NCI-H187 (cell line): Measurements from ENCODE around the gene NEDD4L.

Experiments used
- DNase-seq, 2 experiments: peaks; one replicate each; lab custom pipeline; 2025; lab: John Stamatoyannopoulos, UW

NEDD4L gene

GRCh38 chr18:58118536-58118935 is 74.5 kb downstream of the NEDD4L start:
- no peak for DNase-seq

GRCh38 chr18:58119819-58120218 is 75.8 kb downstream of the NEDD4L start:
- no peak for DNase-seq

- no peak for DNase-seq
Observed at GRCh38 chr18:58124475-58124874, 80.4 kb downstream of the NEDD4L start.

GRCh38 chr18:58125183-58125582 is 81.2 kb downstream of the NEDD4L start:
- DNase-seq = no peak

DNA sequence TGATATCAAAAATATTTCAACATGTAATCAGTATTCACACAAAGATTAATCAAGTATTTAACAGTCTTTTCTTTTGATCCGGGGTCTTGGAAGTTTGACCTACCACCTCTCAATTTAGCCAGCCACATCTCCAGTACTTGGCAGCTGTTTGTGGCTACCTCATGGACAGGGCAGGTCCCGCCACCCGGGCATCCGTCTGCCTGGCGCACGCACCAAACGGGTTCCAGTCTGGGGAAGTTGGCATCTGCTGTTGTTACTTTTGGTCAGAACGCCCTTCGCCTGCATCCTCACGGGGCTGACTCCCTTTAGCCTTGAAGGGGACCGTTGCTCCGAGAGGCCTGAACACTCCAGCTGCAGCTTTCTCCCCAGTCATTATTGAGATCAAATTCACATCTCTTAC is 81.7 kb downstream of the NEDD4L start:
- DNase-seq = no peak

- DNase-seq = peak; percentile 38 to 61
Observed at GRCh38 chr18:58128381-58129374, 84.7 kb downstream of the NEDD4L start.

DNA sequence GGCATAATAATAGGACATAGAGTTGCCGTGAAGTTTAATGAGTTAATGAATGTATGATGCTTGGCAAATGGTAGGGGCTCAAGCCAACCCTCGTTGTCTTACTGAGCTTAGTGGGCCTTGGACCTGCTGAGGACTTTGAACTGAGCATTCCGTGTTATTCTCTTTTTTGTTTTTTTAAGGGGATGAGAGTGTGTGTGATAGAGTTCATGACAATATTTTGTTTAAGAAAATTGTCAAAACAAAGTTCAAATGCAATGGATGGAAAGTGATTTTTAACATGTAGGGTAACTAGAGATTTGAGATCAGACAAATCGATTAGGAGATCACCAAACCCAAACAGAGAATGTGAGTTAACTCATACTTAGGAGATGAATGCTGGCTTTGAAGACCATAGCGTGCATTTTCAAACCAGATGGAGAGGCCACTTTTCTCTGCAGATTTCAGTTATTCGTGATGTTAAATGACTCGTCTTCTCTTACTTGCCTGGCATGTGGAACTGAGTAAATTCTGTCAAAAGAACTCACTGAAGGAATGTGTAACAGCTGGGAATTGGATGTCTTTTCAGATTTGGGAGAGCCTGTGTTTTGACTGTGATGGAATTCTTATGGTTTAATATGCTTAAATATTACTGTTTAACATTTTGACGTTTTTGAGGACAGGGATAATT is 88.7 kb downstream of the NEDD4L start:
- DNase-seq = no peak

- DNase-seq = no peak
Observed at GRCh38 chr18:58135183-58135641, 91.2 kb downstream of the NEDD4L start.

- DNase-seq = peak in 1 of 2 experiments; percentile 2
Observed at GRCh38 chr18:58135701-58136331, 91.8 kb downstream of the NEDD4L start.

- DNase-seq = no peak
Observed at GRCh38 chr18:58136879-58137278, 92.9 kb downstream of the NEDD4L start.

DNA sequence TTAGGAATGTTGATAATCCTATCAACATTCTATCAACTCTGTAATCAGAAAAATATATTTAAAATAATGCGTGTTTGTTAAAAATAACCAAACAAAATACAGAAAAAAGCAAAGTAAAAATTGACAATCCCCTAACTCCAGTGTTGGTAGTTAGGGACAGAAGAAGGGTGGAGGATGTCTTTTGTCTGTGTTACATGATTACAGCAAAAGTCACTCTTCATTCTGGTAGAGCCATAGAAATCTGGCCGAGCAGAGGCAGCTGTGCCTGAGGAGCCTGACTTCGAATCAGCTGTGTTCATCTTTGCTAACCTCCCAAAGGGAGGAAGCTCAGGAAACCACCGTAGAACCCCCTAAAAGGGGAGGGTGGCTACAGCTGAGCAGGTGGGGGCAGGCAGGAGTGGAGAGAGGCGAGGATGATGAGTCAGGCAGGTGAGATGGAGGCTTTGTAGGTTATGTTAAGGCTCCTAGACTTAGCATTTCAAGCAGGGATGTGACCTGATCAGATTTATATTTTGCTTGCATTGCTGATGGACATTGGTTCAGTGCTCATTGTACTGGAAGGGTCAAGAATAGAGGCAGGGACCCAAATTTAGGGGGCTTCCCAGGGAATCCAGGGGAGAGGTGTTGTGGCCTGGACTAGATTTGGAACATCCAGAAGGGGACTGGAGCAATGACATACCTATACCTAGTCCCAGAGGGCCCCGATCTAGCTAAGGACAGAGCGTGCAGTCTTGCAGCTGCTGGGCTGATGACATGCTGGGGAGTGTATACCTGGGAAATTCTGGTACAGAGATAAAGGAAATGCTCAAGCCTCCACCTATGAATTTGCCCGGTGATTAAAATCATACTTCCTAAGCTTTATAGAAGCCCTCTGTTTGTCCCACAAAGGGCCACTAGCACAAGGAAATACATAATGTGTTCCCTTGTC is 95.7 kb downstream of the NEDD4L start:
- no peak for DNase-seq

DNA sequence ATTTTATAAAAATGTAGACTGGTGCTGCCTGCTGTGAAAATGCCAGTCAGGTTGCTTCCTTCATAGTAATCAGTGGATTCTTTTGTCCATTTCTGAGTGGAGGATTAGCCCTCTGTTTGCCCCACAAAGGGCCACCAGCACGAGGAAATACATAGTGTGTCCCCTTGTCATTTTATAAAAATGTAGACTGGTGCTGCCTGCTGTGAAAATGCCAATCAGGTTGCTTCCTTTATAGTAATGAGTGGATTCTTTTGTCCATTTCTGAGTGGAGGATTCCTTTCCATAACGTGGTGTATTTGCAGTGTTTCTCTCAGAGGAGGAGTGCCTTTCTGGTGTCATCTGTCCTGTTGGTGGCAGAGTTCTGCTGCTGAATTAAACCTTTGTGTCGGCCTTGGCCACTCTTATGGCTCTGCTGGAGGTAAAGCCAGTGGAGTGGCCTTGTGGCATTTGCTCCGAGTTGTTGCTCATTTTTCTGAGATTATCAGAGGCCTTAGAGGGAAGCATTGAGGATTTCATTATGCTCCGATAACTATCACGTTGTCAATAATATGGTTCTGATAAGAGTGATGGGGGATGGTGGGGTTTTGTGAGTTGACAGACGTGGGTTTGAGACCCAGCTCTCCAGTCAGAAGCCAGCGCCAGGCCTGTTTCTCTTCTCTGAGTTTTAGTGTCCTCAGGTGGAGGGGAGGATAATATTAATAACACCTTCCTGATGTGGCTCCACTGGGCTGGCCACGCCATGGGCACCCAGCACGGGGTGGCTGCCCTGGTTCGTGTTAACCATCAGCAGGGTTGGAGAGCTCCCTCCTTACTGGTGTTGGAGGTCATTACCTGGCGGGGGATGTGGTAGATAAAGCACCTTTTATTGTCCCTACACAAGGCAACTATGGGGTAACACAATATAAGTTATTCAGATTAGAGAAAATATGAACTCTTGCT is 96.6 kb downstream of the NEDD4L start:
- no peak for DNase-seq

DNA sequence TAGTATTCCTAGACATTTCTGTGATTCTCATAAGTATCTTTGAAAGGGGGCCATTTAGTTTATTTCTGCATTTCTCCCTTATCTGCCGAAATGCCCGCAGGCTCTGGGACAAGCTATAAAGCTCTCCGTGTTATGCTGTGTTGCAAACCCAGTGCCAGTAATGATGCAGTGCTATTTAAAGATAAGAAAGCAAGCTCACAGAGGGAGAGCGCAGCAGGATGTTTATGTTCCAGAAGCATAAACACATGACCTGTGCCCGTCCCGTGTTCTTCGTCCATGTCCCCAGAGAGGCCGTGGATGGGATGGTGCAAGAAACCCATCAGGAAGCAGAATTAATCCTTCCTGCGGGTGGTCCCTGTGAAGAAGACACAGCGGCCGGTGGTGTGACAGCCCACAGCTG is 99.4 kb downstream of the NEDD4L start:
- DNase-seq = no peak

DNA sequence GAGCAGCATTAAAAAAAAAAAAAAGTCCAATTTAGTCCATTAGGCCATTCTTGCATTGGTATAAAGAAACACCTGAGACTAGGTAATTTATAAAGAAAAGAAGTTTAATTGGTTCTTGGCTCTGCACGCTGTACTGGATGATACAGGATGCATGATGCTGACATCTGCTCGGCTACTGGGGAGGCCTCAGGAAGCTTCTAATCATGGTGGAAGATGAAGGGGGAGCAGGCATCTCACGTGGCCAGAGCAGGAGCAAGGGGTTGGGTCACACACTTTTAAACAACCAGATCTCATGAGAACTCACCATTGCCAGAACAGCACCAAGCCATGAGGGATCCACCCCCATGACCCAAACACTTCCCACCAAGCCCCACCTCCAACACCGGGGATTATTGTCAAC is 100.1 kb downstream of the NEDD4L start:
- DNase-seq = no peak

- no peak for DNase-seq
Observed at GRCh38 chr18:58144671-58145285, 100.8 kb downstream of the NEDD4L start.

- no peak for DNase-seq
Observed at GRCh38 chr18:58146099-58146498, 102.1 kb downstream of the NEDD4L start.

- DNase-seq = no peak
Observed at GRCh38 chr18:58148954-58149471, 105.0 kb downstream of the NEDD4L start.

DNA sequence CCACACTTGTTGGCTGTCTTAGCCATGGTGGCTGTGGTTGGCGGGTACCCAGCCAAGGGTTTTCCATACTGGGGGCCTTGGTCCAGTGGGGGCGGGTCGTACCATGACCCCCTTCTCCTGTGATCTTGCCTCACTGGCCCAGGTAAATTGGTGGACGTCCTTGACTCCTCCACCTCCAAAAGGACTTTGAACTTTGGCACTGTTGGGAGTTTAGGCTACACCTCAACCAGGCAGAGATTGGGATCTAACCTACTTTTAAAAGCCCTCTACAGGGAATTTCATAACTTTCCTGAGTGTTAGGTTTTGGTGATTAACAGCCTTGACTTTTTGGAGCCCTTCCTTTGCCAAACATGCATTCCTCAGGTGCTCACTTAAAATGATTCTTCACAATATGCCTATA is 106.7 kb downstream of the NEDD4L start:
- DNase-seq = no peak

- DNase-seq = no peak
Observed at GRCh38 chr18:58152216-58152615, 108.2 kb downstream of the NEDD4L start.

DNA sequence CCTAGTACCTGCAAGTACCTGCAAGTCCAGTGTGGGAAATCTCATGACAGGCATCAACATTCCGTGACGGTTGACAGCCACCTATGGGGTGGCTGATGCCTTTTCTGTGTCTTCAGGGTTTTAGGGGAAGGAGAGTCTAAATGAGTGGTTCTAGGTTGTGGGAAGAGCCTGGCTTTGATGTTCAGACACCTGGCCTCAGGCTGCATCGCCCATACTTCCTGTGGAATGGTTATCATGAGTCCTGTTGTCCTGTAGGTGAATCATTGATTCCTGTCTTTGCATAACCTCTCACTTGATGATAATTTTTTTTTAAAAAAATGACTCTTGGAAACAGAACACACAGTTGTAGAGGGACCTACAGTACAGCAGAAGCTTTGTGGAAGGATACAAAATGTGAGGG is 108.9 kb downstream of the NEDD4L start:
- DNase-seq = no peak
